T-helper 2 cell treated with Interferon-gamma antibody and Interleukin-4, amounts not matched to agents 5 μg/mL and 100 μg/mL, for 36 hours (primary cell): Measurements from ENCODE around the gene MMD.
"Not testable (repeated sequence)": the region's sequence is repeated elsewhere in the genome, so short reads cannot be mapped to it uniquely, and the experiment has no call there.

Source experiments
- DNase-seq: peaks from one replicate; pipeline ENCODE4 v3.0.0; 2021; ENCODE audit warnings: low spot score
- H3K27ac Mint-ChIP-seq: one replicate; pipeline ENCODE4 v1.8.0; 2021; ENCODE audit warnings: mild to moderate bottlenecking, mixed read lengths
- H3K27me3 Mint-ChIP-seq: one replicate; pipeline ENCODE4 v1.8.0; 2021; ENCODE audit warnings: low read depth, mixed read lengths
- H3K36me3 Mint-ChIP-seq: one replicate; pipeline ENCODE4 v1.8.0; 2021; ENCODE audit warnings: low read depth, mixed read lengths
- H3K4me1 Mint-ChIP-seq: one replicate; pipeline ENCODE4 v1.8.0; 2021; ENCODE audit warnings: low read depth, mixed read lengths
- H3K4me3 Mint-ChIP-seq: one replicate; pipeline ENCODE4 v1.8.0; 2022; ENCODE audit warnings: mild to moderate bottlenecking, moderate library complexity, mixed read lengths
- H3K9me3 Mint-ChIP-seq: one replicate; pipeline ENCODE4 v1.8.0; 2021; ENCODE audit warnings: mixed read lengths

MMD gene

DNA sequence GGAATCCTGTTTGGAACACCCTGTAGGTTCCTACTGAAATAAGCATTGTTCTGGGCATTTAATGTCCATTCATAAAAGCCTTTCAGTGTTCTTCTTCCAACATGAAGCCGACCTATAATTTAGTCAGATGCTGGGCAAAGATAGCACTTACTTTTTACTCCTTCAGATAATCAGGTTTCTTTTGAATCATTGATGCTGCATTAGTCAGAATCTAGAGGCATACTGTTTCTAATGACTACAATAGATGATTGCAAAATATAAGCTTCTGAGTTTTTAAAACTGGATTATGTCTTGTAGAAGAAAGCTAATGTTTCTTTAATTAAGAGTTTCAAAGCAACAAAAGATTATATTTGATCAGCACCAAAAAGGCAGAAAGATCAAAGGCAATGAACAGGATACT, 16.0 kb downstream of the MMD start:
- H3K27me3 Mint-ChIP-seq: no peaks in the 10 kb centered on the region
- H3K36me3 Mint-ChIP-seq: peaks cover 60% of the 10 kb centered on the region
- DNase-seq: no peak
- no peaks in the 10 kb centered on the region for H3K4me1 Mint-ChIP-seq
- H3K27ac Mint-ChIP-seq: no peak overlapping the region
- H3K4me3 Mint-ChIP-seq: no peak overlapping the region
- no peaks in the 10 kb centered on the region for H3K9me3 Mint-ChIP-seq

DNA sequence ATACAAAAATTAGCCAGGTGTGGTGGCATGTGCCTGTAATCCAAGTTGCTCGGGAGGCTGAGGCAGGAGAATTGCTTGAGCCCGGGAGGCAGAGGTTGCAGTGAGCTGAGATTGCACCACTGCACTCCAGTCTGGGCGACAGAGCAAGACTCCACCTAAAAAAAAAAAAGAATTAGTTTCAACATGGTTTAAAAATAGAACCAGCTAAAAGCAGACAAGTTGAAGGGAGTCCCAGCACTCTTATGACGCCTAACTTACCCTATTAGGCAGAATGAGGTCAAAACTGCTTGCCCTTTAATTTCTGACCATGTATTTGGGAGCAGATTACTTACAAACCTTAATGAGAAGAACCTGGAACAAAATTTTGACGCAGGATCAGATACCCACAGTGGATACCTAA, 17.4 kb downstream of the MMD start:
- H3K4me3 Mint-ChIP-seq: not testable (repeated sequence)
- peaks cover 57% of the 10 kb centered on the region for H3K36me3 Mint-ChIP-seq

DNA sequence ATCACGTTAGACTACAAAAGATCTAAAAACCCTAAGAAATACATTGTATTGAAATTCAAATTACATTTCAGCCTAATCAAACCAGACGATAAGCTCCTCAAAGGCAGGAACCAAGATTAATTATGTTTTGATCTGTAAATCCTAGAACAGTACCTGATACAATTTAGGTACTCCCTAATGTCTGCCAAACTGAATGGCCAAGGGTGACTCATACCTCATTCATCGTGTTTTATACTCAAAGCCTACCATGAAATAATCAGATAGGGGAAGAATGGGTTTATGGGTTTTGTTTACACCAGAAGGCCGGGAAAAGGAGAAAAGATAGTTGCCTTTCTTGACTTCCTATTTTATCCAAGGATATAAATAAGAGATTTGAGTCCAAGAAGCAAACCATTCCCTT, 19.3 kb downstream of the MMD start:
- H3K4me1 Mint-ChIP-seq: no peaks in the 10 kb centered on the region
- no peak overlapping the region for H3K27ac Mint-ChIP-seq
- no peak for DNase-seq
- H3K36me3 Mint-ChIP-seq: peaks cover 59% of the 10 kb centered on the region
- H3K27me3 Mint-ChIP-seq: no peaks in the 10 kb centered on the region
- no peak overlapping the region for H3K4me3 Mint-ChIP-seq
- no peaks in the 10 kb centered on the region for H3K9me3 Mint-ChIP-seq

More for the DNA sequence above, 17.4 kb downstream of the MMD start:
- not testable (repeated sequence) for H3K4me1 Mint-ChIP-seq, DNase-seq, H3K9me3 Mint-ChIP-seq, H3K27me3 Mint-ChIP-seq, H3K27ac Mint-ChIP-seq

DNA sequence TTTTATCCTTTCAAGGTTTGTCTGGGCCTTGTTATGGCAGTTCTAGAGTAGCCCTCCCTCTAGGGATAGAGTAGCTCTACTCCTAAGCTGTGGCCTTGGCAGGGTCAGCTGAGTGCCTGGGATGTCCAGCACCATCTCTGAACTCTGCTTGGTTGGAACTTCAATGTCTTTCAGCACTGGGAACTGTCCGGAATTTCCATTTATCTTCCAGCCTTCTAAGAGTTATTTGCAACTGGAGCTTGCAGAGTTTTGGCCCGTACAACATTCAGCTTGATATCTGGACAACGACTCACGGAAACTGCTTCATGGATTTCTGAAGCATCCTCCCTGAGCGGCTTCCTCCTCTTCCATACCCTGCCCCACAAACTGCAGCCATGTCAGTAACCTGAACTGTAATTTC, 22.9 kb downstream of the MMD start:
- H3K36me3 Mint-ChIP-seq: peaks cover 59% of the 10 kb centered on the region
- no peaks in the 10 kb centered on the region for H3K27me3 Mint-ChIP-seq
- no peaks in the 10 kb centered on the region for H3K4me1 Mint-ChIP-seq
- H3K9me3 Mint-ChIP-seq: no peaks in the 10 kb centered on the region
- no peak overlapping the region for H3K4me3 Mint-ChIP-seq
- H3K27ac Mint-ChIP-seq: no peak overlapping the region
- no peak for DNase-seq

DNA sequence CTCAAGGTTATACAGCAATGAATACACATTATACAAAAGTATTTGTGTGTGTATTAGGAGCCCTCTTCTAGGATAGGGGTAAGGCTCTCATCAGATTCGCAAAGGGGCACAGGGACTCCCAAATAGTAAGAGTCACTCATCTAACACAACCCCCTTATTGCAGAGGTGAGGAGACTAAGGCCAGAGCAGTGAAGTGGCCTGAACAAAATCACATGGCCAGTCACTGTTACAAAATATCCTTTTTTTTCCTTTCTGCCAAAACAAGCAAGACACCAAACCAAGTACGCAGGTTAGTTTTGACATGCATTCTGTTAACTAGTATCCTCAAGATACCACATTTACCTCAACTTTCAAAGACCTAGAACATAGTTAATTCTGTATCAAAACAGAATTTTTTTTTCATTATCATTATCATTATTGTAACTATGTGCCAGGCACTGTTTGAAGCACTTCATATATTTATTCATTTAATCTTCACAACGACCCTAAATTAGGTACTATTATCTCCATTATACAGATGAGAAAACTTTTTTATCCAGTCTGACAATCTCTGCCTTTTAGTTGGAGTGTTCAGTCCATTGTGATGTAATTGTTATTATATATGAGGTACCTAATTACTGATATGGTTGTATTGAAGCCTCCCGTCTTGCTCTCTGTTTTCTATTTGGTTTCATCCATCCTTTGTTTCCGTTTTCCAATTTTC, 25.7 kb downstream of the MMD start:
- no peak overlapping the region for H3K4me3 Mint-ChIP-seq
- H3K27me3 Mint-ChIP-seq: no peaks in the 10 kb centered on the region
- no peak for DNase-seq
- H3K27ac Mint-ChIP-seq: no peak overlapping the region
- no peaks in the 10 kb centered on the region for H3K4me1 Mint-ChIP-seq
- H3K36me3 Mint-ChIP-seq: peaks cover 65% of the 10 kb centered on the region
- H3K9me3 Mint-ChIP-seq: no peaks in the 10 kb centered on the region

DNA sequence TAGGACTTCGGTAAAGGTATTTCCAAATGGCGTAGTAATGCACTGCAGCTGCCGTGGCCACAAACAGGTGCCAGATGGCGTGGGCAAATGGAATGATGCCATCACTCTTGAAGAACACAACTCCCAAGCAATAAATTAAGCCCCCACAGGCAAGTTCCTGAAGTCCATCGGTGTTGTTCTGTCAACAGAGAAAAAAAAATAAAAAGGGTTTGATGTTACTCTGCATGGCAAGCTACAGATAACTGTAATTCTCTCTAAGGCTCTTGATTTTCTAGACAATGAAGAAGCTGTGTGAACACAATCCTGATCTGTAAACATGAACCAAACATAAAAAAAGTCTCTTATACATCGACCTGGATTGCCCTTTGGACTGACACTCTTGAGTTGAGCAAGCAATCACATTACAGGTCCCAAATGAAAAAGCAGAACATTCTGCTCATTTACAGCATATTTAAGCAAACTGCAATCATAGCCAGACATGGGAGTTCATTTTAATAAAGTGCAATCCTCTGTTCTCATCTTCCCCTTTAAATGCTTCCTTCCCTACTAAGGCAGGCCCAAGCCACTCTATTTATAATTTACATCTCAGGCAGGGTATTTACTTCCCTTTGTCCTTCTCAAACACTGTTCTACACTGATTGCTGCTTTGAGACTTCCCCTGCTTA, 27.1 kb downstream of the MMD start:
- H3K9me3 Mint-ChIP-seq: no peaks in the 10 kb centered on the region
- DNase-seq: no peak
- no peak overlapping the region for H3K4me3 Mint-ChIP-seq
- H3K27ac Mint-ChIP-seq: no peak overlapping the region
- no peaks in the 10 kb centered on the region for H3K27me3 Mint-ChIP-seq
- H3K4me1 Mint-ChIP-seq: no peaks in the 10 kb centered on the region
- H3K36me3 Mint-ChIP-seq: peaks cover 57% of the 10 kb centered on the region

DNA sequence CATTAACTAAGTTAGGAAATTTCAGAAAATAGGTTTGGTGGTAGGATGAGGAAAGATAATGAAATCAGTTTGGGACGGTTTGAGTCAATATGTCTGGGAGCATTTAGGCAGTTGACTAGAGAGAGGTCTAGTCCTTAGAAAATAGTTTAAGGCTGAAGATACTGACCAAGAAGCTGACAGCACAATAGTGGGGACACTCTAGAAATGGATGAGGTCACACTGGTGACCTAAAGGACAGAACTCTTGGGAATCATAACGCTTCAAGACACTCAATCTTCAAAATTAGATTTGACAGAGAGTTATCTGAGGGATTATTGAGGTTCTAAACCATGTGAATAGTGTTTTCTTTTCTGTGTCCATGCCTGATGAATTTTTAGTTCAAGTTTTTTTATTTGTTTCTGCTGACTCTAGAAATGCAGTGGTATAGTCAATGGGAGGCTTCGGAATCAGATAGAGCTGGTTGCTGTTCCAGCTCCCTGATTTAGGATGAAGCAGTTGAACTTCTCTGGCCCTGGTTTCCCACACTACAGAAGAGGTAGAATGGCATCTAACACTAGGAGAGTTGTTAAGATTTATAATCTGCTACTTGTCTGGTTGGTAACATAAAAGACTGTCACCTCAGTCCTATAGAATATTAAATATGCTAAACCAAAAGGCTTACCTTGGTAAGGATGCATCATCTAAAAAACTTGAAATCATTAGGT, 29.7 kb downstream of the MMD start:
- Mint-ChIP-seq H3K27me3 (no peaks in the 10 kb centered on the region), H3K4me3 (no peak overlapping the region), H3K36me3 (peaks cover 40% of the 10 kb centered on the region), H3K27ac (no peak overlapping the region), H3K4me1 (no peaks in the 10 kb centered on the region), H3K9me3 (no peaks in the 10 kb centered on the region)
- no peak for DNase-seq

DNA sequence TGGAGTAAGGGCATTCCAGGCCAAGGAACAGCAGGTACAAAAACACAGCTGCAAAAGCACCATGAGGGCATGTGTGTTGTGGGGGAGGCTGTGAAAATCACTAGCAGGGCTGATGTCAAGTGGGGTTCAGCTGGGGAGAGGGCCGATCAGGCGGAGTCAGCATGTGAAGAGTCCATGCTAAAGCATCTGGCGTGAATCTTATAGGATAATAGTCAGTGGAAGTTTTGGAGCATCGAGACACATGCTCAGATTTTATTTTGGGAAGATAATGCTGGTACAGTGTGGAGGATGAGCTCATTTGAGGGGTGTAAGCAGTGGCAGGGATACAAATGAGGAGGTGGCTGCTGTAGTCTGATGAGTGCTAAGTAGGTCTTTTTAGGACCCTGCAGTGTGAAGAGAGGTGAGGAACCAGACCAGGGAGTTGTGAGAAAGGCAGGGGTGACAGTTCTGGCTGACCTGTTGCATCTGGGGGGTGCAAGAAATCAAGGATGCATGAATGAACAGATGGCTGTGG, 30.3 kb downstream of the MMD start:
- H3K36me3 Mint-ChIP-seq: peaks cover 36% of the 10 kb centered on the region
- H3K27me3 Mint-ChIP-seq: no peaks in the 10 kb centered on the region
- H3K4me1 Mint-ChIP-seq: no peaks in the 10 kb centered on the region
- no peak for DNase-seq
- H3K27ac Mint-ChIP-seq: no peak overlapping the region
- H3K9me3 Mint-ChIP-seq: no peaks in the 10 kb centered on the region
- H3K4me3 Mint-ChIP-seq: no peak overlapping the region

DNA sequence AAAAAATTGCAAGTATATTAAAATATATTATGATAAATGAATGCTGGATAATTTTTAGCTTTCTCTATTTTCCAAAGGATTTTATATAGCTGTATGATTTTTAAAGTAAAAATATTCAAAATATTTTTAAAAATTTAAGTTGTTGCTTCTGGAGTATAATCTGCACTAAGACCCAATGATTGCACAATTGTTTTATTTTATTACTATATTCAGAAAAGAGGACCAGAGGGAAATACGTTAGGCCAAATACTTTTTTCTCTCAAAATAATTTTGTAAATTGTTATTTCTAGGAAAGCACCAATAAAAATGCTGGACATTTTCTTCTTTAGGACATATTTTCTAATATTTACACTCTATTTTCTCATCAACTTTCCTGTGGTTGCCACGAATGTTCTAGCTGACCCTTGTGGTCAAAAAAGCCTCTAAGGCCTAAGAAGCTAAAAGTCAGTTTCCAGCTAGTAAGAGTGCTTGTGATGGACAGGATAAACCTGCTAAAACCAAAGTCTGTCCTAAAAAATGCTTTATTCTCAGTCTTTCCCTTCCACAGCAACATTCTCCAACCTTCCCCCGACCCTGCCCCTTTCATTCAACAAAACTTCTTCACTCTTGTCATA, 31.2 kb downstream of the MMD start:
- Mint-ChIP-seq H3K4me3 (no peak overlapping the region), H3K27me3 (no peaks in the 10 kb centered on the region), H3K36me3 (peaks cover 33% of the 10 kb centered on the region), H3K4me1 (no peaks in the 10 kb centered on the region), H3K9me3 (no peaks in the 10 kb centered on the region), H3K27ac (no peak overlapping the region)
- no peak for DNase-seq

DNA sequence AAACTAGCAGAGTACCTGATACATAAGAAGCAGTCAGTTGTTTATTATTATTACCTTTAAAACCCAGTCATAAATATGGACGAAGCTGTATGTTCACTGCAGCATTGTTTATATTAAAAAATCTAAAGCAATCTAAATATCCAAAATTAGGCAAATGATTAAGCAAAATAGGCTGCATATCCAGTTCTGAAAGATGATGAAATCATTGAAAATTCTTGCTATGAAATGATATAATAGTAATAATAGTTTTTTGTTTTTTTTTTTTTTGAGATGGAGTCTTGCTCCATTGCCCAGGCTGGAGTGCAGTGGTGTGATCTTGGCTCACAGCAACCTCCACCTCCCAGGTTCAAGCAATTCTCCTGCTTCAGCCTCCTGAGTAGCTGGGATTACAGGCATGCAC, 31.9 kb downstream of the MMD start:
- not testable (repeated sequence) for H3K27me3 Mint-ChIP-seq, H3K9me3 Mint-ChIP-seq, DNase-seq, H3K27ac Mint-ChIP-seq, H3K4me3 Mint-ChIP-seq, H3K4me1 Mint-ChIP-seq
- peaks cover 26% of the 10 kb centered on the region for H3K36me3 Mint-ChIP-seq

DNA sequence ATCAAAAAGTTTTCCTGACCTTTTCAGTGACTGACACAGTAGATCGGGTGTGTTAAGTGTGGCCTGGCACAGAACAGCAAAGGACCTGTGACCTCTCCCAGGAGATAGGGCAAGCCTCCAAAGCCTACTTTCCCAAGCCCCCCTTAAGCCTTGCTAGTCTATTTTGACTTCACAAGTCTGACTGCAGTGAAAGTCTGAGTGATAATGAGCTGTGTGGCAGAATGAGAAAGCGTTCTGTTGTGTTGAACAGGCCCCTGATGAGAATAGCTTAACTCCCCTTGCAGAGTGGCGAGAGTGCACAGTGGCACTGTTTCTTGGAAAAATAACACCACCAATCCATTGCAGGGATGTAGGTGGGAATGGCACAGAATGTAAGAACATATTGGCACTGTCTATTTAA, 32.8 kb downstream of the MMD start:
- Mint-ChIP-seq H3K4me3 (no peak overlapping the region), H3K36me3 (peaks cover 20% of the 10 kb centered on the region), H3K27ac (no peak overlapping the region), H3K4me1 (no peaks in the 10 kb centered on the region), H3K27me3 (no peaks in the 10 kb centered on the region), H3K9me3 (no peaks in the 10 kb centered on the region)
- no peak for DNase-seq

DNA sequence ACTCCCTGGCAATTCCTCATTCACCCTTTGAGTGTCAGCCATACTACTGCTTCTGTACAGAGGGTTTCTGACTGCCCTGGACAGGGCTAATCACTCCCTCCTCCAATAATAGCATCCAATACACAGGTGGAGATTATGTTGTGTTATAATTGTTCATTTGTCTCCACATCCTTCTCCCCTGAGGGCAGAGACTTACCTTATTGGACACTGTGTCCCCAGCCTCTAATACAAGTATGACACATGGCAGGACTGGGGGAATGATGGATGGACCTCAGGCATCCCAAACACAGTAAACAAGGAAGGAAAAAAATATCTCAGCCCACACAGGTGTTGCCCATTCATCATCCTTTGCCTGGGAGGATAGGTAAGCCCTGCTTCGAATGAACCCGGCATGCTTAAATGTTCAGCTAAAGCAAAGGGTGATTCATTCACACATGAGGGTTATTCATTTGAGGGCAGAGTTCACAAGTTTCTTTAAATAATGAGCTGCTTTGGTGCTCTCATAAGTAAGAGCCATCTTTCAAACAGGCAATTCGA, 34.8 kb downstream of the MMD start:
- peaks cover 5% of the 10 kb centered on the region for H3K27me3 Mint-ChIP-seq
- H3K36me3 Mint-ChIP-seq: peaks cover 6% of the 10 kb centered on the region
- H3K9me3 Mint-ChIP-seq: no peaks in the 10 kb centered on the region
- no peak for DNase-seq
- H3K4me1 Mint-ChIP-seq: no peaks in the 10 kb centered on the region
- no peak overlapping the region for H3K27ac Mint-ChIP-seq
- no peak overlapping the region for H3K4me3 Mint-ChIP-seq

DNA sequence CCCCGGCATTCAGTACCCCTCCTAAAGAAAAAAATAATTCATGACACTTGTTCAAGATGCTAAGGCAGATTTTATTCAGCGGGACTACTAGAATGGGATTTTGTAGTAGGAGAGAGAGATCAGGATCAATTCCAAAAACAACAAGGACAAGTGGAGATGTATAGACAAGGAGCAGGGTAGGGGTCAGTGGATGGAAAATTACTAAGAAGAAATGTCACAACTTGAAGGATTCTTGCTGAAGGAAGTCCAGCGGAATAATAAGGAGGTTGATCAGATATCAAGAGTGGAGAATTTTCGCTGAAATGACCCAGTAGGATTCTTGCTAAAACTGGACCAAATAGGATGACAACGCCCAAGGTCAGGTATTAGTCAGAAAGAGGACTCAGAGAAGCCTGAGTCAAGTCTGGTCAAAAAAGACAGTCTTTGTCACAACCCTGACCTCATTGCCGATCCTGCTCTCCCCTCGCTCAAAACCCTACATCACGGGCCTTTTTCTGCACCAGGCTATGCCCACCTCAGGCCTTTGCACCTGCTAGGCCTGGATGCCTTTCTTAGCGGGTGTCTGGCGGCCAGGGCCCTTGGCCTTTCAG, 36.9 kb downstream of the MMD start:
- Mint-ChIP-seq H3K4me1 (no peaks in the 10 kb centered on the region), H3K27ac (no peak overlapping the region)

More for the DNA sequence above, 36.9 kb downstream of the MMD start:
- no peaks in the 10 kb centered on the region for H3K36me3 Mint-ChIP-seq
- DNase-seq: no peak
- H3K4me3 Mint-ChIP-seq: no peak overlapping the region
- H3K27me3 Mint-ChIP-seq: peaks cover 16% of the 10 kb centered on the region
- H3K9me3 Mint-ChIP-seq: no peaks in the 10 kb centered on the region
